ENCODE measurements around the gene MPZL2. TPM values are rescaled to one million over a fixed set of nuclear protein-coding genes. Genes with fewer than 3 reads are reported as not detected.

MPZL2 gene
- polyA plus RNA-seq, 1 of the 3 experiments (the other 2 are of a cell fraction): 6.2 TPM

DNA sequence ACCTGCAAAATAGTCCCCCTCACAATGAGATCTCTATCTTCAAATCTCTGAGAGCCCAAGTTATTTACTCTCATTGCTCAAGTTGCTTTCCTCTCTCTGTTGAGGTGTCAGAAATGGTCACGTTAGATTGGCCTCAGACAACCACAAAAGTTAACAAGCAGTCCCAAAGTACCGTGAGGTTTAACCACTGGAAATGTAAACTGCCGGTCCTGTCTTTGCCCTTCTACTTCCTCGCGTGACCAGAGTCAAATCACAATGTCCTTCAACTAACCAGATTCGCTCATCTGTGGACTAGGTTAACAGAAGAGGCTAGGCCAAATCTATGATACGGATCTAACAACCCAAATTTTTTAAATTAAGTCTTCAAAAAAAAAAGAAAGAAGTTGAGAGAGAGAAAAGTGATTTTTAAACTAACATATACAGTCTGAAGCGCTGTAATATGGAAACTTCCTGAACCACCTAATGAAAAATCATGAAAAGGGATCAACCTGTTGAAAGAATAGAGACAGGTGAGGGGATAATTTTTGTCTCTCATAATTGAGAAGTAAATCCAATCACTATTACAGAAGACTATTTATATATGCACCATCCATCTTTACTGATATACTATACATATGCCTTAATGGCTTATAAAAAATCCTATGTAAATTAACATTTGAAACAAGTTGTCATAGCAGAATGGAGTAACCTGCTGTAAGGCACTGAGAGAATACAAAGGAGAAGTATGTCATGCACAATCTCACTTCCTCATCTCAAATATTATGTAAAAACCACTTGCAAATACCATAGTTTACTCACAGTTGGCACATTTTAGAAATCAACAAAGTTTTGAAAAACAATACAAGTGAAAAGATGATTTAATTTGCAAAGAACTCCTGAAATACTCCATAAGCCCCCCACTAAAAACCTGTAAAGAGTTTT, 36.0 kb downstream of the MPZL2 start (continued):
- TF ChIP-seq, protein P1, sequence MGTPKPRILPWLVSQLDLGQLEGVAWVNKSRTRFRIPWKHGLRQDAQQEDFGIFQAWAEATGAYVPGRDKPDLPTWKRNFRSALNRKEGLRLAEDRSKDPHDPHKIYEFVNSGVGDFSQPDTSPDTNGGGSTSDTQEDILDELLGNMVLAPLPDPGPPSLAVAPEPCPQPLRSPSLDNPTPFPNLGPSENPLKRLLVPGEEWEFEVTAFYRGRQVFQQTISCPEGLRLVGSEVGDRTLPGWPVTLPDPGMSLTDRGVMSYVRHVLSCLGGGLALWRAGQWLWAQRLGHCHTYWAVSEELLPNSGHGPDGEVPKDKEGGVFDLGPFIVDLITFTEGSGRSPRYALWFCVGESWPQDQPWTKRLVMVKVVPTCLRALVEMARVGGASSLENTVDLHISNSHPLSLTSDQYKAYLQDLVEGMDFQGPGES (IDR thresholded peaks at IDR 0.05; ENCODE audit: low read depth, low read length): no peak
- TF ChIP-seq MXI1 (IDR thresholded peaks at IDR 0.05; ENCODE audit: low read depth, low read length): no peak
- TF ChIP-seq, protein P2, sequence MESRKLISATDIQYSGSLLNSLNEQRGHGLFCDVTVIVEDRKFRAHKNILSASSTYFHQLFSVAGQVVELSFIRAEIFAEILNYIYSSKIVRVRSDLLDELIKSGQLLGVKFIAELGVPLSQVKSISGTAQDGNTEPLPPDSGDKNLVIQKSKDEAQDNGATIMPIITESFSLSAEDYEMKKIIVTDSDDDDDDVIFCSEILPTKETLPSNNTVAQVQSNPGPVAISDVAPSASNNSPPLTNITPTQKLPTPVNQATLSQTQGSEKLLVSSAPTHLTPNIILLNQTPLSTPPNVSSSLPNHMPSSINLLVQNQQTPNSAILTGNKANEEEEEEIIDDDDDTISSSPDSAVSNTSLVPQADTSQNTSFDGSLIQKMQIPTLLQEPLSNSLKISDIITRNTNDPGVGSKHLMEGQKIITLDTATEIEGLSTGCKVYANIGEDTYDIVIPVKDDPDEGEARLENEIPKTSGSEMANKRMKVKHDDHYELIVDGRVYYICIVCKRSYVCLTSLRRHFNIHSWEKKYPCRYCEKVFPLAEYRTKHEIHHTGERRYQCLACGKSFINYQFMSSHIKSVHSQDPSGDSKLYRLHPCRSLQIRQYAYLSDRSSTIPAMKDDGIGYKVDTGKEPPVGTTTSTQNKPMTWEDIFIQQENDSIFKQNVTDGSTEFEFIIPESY (IDR thresholded peaks at IDR 0.05; ENCODE audit: borderline replicate concordance, low read depth): no peak

DNA sequence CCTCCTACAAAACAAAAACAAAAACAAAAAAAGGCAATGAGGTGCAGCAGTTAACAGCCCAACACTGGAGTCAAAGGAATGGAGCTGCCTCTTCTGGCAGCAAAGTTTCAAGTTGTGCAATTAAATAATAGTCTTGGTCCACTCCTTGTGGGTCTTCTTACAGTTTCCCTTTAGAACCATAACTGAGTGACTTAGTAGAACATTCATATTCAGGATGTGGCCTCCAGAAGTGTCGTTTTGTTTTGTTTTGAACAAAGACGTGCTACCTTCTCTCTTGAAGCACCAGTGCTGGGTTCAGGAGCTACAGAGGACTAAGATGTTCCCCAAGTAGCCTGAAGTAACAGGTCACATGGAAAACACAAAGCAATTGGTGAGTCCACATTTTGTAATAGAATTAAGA, 37.3 kb downstream of the MPZL2 start:
- CTCF ChIA-PET: interaction anchor here (0.6 to 1.0 kb wide), 3 partner anchors 12 to 1407 kb away, joined by 3 read pairs; no protein-coding TSS in a partner anchor

More for the DNA sequence above, 37.3 kb downstream of the MPZL2 start:
- H3F3A ChIP-seq (replicated peaks; ENCODE audit: insufficient read depth): peaks cover 13% of the 10 kb centered on the region
- no peak overlapping the region for H3K4me3 ChIP-seq (ENCODE audit: low read depth in 2 of 2, low read length in 1 of 2)
- H3K4me2 ChIP-seq: no peak overlapping the region
- no peaks in the 10 kb centered on the region for H3K9me3 ChIP-seq
- H3K79me2 ChIP-seq (ENCODE audit: insufficient read depth): no peaks in the 10 kb centered on the region
- H3K36me3 ChIP-seq (replicated peaks in 1 of 2; ENCODE audit: control insufficient read depth in 1 of 2, insufficient read depth in 2 of 2, low read length in 1 of 2): no peaks in the 10 kb centered on the region
- no peak for DNase-seq
- no peak overlapping the region for H2AFZ ChIP-seq (ENCODE audit: low read depth)
- no peaks in the 10 kb centered on the region for H3K9me2 ChIP-seq
- H3K4me1 ChIP-seq (ENCODE audit: control insufficient read depth in 1 of 2, insufficient read depth in 2 of 2, low read depth in 1 of 2, low read length in 1 of 2): peaks cover 0 to 5% of the 10 kb centered on the region in 2 experiments; a peak in 1 of 4 replicates
- TF ChIP-seq, protein P3, sequence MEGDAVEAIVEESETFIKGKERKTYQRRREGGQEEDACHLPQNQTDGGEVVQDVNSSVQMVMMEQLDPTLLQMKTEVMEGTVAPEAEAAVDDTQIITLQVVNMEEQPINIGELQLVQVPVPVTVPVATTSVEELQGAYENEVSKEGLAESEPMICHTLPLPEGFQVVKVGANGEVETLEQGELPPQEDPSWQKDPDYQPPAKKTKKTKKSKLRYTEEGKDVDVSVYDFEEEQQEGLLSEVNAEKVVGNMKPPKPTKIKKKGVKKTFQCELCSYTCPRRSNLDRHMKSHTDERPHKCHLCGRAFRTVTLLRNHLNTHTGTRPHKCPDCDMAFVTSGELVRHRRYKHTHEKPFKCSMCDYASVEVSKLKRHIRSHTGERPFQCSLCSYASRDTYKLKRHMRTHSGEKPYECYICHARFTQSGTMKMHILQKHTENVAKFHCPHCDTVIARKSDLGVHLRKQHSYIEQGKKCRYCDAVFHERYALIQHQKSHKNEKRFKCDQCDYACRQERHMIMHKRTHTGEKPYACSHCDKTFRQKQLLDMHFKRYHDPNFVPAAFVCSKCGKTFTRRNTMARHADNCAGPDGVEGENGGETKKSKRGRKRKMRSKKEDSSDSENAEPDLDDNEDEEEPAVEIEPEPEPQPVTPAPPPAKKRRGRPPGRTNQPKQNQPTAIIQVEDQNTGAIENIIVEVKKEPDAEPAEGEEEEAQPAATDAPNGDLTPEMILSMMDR (IDR thresholded peaks at IDR 0.05): no peak
- TF ChIP-seq RAD21 (IDR thresholded peaks at IDR 0.05; ENCODE audit: low read length): no peak
- no peak for TF ChIP-seq MXI1 (IDR thresholded peaks at IDR 0.05; ENCODE audit: low read depth, low read length)
- no peak for TF ChIP-seq JUND (IDR thresholded peaks at IDR 0.05)
- no peak for TF ChIP-seq TCF12 (IDR thresholded peaks at IDR 0.05)
- no peak for TF ChIP-seq GABPA (IDR thresholded peaks at IDR 0.05; ENCODE audit: low read depth)
- no peak for TF ChIP-seq GATA2 (CRISPR knock-in tag; IDR thresholded peaks at IDR 0.05)
- TF ChIP-seq RFX5 (IDR thresholded peaks at IDR 0.05; ENCODE audit: low read length): no peak
- no peak for TF ChIP-seq SIN3A (IDR thresholded peaks at IDR 0.05; ENCODE audit: borderline replicate concordance, low read depth, low read length)
- TF ChIP-seq, protein P4, sequence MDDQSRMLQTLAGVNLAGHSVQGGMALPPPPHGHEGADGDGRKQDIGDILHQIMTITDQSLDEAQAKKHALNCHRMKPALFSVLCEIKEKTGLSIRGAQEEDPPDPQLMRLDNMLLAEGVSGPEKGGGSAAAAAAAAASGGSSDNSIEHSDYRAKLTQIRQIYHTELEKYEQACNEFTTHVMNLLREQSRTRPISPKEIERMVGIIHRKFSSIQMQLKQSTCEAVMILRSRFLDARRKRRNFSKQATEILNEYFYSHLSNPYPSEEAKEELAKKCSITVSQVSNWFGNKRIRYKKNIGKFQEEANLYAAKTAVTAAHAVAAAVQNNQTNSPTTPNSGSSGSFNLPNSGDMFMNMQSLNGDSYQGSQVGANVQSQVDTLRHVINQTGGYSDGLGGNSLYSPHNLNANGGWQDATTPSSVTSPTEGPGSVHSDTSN (IDR thresholded peaks at IDR 0.05): no peak
- TF ChIP-seq ELF1 (IDR thresholded peaks at IDR 0.05): no peak
- POLR2A ChIA-PET: no interaction called here
- no peak overlapping the region for H3K9ac ChIP-seq
- H3K27me3 ChIP-seq (ENCODE audit: insufficient read depth): peaks cover 7% of the 10 kb centered on the region; the same call in 1 of the 2 replicates
- no peak overlapping the region for H3K27ac ChIP-seq (ENCODE audit: low read depth in 2 of 2, low read length in 1 of 2)
- no peaks in the 10 kb centered on the region for H4K20me1 ChIP-seq (ENCODE audit: insufficient read depth)
- WGBS (ENCODE audit: low lambda C conversion rate): 12% methylated on average over 2 of the region's 2 CpGs

Measured in SK-N-SH (cell line).